GM21360 (cell line): ENCODE results near the gene RXRA.

ENCODE experiments used
- ATAC-seq: cut with Tn5 transposase; IDR thresholded peaks from one replicate; pipeline ENCODE4 v1.9.1; 2021; ENCODE audit warnings: mild to moderate bottlenecking, moderate library complexity; ENCODE audit not compliant: unreplicated experiment

The RXRA gene

GRCh38 chr9:134325813-134326723 lies at the start of gene RXRA:
TSS of gene RXRA (plus strand) at chr9:134326455. CDS start at chr9:134326632, 177 bp downstream.
- ATAC-seq, result no peak

DNA sequence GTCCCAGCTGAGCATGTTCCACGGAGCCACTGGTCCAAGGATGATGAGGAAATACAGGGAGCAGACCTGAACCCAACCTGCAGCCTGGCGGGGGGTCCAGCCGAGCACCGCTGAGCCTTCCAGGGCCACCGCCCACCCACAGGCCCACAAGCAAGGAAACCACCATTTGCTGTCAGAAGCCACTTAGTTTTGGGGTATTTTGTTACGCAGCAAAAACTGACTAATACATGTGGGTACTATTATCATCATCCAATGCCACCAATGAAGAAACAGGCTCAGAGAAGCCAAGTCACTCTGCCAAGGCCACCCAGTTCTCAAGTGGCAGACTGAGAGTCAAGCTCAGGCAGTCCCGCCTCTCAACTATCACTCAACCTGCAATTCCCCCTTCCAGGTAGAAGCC lies 48.0 kb upstream of the RXRA start:
- ATAC-seq, result no peak

DNA sequence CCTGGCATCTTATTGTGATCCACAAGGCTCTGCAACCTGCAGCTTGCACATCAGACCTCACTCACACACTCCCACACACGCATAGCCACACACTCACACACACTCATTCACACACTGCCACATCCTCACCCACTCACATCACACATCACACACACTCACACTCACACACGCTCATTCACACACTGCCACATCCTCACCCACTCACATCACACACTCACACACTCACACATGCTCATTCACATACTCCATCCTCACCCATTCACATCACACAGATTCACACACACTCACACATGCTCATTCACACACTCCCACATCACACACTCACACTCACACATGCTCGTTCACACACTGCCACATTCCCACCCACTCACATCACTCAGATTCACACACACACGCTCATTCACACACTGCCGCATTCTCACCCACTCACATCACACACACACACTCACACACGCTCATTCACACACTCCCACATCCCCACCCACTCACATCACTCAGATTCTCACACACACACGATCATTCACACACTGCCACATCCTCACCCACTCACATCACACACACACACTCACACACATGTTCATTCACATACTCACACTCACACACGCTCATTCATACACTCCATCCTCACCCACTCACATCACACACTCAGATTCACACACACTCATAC lies 47.1 kb upstream of the RXRA start:
- no peak for ATAC-seq

DNA sequence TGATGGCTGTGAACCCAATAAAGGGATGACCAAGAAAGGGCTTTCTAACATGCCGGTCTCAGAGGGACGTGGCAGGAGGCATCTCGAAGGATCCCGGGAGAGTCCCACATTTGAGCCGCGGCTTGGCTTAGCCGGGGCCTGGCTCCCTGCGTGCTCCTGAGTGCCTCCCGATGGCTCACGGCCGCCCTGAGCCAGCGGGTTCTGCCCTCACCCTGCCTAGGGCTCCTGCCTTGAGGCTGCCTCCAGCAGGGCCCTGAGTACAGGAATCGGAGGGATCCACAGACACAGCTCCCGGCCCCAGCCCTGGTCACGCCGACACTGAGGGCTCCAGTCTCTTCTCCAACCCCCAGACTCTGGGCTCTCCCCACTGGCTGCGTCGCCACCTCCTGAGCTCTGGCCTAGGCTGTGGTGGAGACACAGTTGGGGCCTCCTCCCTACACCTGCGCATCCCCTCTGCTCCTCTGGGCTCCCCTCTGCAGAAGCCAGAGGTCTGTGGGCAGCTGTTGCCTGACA lies 44.1 kb upstream of the RXRA start:
- ATAC-seq, result no peak

DNA sequence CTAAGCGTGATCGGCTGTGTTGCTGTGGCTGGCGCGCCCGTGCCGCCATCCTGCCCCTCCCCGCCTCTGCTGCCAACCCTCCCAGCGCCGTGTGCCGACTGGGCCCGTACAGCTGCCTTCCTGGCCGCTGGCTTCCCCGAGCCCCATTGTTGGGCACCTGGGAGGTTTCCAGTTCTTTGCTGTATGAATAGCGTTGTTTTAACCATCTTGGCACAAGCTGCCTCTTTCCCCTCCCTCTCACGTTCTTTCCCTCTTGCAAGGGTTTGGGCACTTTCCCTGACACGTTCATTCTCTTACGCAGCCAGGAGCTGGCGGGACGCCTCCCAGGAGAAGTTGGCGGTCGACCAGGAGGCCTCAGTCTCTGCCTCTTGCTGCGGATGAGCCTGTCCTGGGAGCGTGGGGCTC lies 43.1 kb upstream of the RXRA start:
- ATAC-seq, result no peak

DNA sequence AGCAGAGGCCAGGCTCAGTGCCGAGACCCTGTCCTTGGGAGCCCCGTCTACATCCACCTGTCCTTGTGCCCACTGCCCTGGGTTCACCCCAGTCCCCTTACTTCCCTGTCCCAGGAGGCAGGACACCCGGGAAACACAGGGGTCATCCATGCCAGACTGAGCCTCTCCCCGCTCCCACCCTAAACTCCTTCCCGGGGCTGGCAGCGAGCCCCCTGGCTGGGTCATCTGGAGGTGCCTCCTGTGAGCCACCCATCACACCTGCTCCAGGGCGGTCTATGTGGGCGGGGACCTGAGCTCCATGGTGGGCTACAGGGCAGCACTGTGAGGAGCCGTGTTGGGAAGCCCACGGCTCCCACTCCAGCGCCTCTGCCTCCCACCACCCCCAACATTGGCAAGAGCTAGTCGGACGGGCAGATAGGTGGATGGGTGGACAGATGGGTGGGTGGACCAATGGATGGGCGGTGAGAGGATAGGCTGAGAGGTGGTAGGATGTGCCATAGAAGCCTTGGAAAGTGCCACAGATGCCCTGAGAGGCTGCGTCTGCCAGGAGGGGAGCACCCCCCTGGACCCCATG lies 42.5 kb upstream of the RXRA start:
- ATAC-seq, result no peak

DNA sequence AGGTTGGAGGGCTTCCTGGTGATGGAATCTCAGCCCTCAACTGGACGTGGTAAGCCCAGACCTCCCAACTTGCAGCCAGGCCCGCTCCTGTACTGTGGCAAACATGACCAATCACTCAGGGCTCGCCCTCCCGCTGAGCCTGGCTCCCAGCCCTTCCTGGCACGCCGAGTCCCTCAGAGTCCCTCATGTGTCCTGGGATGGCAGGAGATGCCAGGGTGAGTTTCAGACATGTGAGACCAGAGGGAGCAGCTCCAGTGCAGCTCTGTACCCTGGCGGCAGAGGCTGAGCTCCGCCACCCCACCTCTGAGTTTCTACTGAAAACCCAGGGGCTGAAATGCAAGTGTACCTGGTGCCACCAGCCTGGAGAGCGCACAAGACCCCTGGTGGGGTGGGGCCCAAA lies 42.0 kb upstream of the RXRA start:
- no peak for ATAC-seq

- ATAC-seq, result no peak
Measured at GRCh38 chr9:134284741-134285140, 41.5 kb upstream of the RXRA start.

GRCh38 chr9:134285215-134285845 lies 40.9 kb upstream of the RXRA start:
- no peak for ATAC-seq

- no peak for ATAC-seq
Measured at GRCh38 chr9:134286471-134287245, 39.6 kb upstream of the RXRA start.

GRCh38 chr9:134287591-134288491 lies 38.4 kb upstream of the RXRA start:
- no peak for ATAC-seq

GRCh38 chr9:134288746-134289145 lies 37.5 kb upstream of the RXRA start:
- no peak for ATAC-seq

GRCh38 chr9:134289241-134289875 lies 36.9 kb upstream of the RXRA start:
- ATAC-seq, result no peak

- ATAC-seq, result no peak
Measured at GRCh38 chr9:134290603-134291451, 35.4 kb upstream of the RXRA start.

- ATAC-seq, result no peak
Measured at GRCh38 chr9:134291452-134291881, 34.8 kb upstream of the RXRA start.

DNA sequence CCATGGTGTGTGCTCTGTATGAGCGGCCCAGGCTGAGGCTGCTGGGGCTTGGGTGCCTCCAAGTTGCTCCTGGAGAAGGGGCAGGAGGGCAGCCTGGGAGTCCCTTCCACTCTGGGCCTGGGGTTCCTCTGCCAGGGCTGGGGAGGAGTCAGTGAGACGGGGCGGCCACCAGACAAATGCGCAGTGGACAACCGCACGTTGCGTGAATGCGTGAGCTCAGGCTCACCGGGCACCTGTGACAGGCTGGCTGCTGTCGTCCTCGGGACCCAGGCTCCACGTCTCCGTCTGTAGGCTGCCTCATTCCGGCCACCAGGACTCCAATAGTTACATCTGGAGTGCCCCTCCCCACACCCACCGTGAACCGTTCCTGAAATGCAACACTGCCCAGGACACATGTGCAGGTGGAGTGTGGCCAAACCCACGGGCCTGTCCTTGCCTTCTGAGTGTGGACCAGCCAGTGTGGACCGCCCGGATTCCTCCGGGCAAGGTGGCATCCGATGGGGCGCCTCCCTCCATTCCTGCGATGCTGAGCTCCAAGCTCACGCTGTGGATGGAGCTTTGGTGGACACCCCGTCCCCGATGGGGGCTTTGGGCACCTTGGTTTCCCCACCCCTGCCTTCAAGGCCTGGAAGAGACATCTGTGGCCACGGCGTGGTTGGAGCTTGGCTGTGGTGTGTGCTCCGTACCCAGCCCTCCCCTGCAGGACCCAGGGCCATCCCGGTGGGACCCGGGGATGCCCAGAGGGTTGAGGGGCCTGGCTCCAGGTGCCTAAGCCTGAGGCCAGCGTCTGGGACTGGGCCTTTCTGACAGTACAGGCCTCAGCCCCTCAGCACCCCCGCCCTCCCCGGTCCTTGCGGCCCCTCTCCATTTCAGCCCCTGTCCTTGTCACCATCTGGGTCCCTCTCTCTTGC lies 34.0 kb upstream of the RXRA start:
- no peak for ATAC-seq

GRCh38 chr9:134293031-134293521 lies 33.2 kb upstream of the RXRA start:
- no peak for ATAC-seq
